ENCODE data around the gene LDLRAD4. TPM values are rescaled to one million over a fixed set of nuclear protein-coding genes. Genes with fewer than 3 reads are reported as not detected.

LDLRAD4 gene
- total RNA-seq, 4 donors from 2014 or later = 2.7 to 22.5 (median 10.8) TPM

DNA sequence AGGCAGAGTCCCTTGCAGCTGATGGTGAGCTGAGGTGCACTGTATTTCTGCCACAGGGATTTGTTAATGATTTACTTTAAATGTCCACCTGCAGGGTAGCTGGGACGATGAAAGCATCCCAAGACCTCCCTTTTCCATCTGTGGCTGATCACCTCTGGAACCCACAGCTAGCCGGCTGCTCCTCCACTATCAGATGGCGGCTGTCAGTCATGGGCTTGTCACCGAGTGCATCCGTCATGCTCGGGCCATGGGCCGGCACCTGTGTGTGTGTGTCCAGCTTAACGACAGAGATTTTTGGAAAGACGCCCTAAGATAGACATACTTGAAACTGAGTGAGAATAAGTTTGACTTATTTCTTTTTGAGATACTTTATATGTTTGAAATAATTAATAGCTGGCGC is 272.6 kb downstream of the LDLRAD4 start:
- no peak for TF ChIP-seq POLR2A (IDR thresholded peaks at IDR 0.05)
- DNase-seq (ENCODE audit: low spot score in 2 of 2) = no peak
- WGBS, 2 donors = 91 to 97% methylated on average over 10 of the region's 10 CpGs

DNA sequence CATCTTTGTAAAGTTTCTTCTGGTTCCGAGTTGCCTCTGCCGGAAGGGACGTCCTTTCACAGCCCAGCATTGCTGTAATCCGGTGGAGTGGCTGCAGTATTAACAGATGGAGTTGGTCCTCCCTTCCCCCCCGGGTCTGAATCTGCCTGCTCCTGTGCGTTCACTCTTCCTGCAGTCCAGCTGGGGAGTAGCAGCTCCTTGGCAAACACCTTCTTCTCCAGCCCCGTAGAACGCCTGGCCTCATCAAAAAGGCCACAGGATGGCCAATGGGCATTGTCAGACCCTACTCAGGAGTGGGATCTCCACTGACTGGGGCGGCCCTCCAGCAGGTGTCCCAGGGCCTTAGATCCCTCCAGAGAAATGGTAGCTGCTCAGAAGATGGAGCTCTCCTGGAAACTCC is 273.8 kb downstream of the LDLRAD4 start:
- no peak overlapping the region for H3K4me3 ChIP-seq (ENCODE audit: low read depth, poor library complexity, severe bottlenecking)
- WGBS, 2 donors = 95 to 98% methylated on average over 9 of the region's 9 CpGs
- TF ChIP-seq POLR2A (IDR thresholded peaks at IDR 0.05) = no peak
- TF ChIP-seq, protein P1, sequence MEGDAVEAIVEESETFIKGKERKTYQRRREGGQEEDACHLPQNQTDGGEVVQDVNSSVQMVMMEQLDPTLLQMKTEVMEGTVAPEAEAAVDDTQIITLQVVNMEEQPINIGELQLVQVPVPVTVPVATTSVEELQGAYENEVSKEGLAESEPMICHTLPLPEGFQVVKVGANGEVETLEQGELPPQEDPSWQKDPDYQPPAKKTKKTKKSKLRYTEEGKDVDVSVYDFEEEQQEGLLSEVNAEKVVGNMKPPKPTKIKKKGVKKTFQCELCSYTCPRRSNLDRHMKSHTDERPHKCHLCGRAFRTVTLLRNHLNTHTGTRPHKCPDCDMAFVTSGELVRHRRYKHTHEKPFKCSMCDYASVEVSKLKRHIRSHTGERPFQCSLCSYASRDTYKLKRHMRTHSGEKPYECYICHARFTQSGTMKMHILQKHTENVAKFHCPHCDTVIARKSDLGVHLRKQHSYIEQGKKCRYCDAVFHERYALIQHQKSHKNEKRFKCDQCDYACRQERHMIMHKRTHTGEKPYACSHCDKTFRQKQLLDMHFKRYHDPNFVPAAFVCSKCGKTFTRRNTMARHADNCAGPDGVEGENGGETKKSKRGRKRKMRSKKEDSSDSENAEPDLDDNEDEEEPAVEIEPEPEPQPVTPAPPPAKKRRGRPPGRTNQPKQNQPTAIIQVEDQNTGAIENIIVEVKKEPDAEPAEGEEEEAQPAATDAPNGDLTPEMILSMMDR (IDR thresholded peaks at IDR 0.05) = no peak
- intact Hi-C loops (cut with DNase I; ENCODE audit: low total_unique reads) = no loop called here
- DNase-seq (ENCODE audit: low spot score in 2 of 2) = no peak

More for the DNA sequence above, 272.6 kb downstream of the LDLRAD4 start:
- intact Hi-C loops (cut with DNase I; ENCODE audit: low total_unique reads) = no loop called here
- H3K4me3 ChIP-seq (ENCODE audit: low read depth, poor library complexity, severe bottlenecking) = no peak overlapping the region

DNA sequence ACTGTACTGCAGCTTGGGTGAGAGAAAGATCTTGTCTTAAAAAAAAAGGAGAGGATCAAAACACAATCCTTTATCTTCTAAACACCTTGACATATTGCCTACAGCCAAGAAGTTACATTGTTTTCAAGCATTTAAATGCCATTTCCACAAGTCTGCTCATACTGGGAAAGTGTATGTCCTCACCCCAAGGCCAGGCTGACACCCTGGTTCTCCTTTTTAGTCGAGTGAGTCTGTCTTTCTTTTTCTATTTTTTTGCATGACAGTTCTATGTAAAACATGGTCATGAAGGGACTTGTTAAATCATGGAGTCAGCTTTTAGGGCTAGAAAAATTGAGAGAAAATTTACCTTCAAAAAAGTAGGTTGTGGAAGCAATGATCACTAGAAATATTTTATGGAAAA is 274.5 kb downstream of the LDLRAD4 start:
- no peak for DNase-seq (ENCODE audit: low spot score in 2 of 2)
- 35 to 37% methylated on average over 1 of the region's 1 CpG for WGBS, 2 donors
- TF ChIP-seq, protein P1 (IDR thresholded peaks at IDR 0.05) = no peak
- TF ChIP-seq POLR2A (IDR thresholded peaks at IDR 0.05) = no peak
- H3K4me3 ChIP-seq (ENCODE audit: low read depth, poor library complexity, severe bottlenecking) = no peak overlapping the region
- intact Hi-C loops (cut with DNase I; ENCODE audit: low total_unique reads) = no loop called here

DNA sequence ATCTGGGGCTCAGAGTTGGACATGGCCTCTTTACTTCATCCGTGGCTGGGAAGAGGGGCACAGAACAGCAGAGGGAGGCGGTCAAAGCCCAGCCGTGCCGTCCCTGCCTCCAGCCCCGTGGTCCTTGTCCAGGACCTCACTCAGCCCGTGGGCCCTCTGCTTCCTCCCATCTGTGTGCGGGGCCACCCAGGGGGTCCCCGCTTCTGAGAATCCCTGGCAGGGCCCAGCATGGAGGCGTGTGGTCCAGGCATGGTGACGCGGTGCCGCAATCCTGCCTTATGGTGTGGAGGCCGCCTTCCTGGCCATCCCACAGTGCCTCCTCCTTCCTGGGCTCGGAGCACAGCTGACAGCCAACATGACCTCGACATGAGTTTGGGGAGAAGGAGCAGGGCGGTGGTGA is 275.2 kb downstream of the LDLRAD4 start:
- WGBS, 2 donors = 91% methylated on average over 13 to 16 of the region's 16 CpGs
- intact Hi-C loops (cut with DNase I; ENCODE audit: low total_unique reads) = no loop called here
- TF ChIP-seq POLR2A (IDR thresholded peaks at IDR 0.05) = no peak
- TF ChIP-seq, protein P1 (IDR thresholded peaks at IDR 0.05) = no peak
- no peak for DNase-seq (ENCODE audit: low spot score in 2 of 2)
- no peak overlapping the region for H3K4me3 ChIP-seq (ENCODE audit: low read depth, poor library complexity, severe bottlenecking)

DNA sequence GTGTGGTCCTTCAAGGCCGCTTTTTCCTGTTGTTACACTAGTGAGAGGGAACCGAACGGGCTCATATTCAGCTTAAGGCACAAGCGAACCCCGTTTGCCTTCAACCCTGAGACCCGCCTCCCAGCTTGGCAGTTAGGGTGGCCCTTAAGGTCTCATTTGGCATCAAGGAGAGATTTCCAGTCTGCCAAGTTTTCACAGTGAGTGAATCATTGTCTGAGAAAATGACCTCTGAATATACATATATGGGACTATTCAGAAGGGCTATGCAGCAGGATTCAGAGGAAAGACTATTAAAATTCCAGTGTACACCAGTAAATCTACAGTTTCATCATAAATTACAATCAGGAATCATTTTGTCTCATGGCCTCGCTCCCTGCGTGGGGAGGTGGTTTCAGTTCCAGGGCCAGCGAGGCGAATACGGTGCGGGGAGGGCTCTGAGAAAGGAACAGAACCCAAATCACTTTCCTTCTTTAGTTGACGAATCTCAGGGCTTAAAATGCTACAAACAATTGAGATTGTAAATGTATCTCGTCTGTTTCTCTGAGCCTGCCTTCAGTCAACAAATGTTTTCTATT is 276.4 kb downstream of the LDLRAD4 start:
- intact Hi-C loops (cut with DNase I; ENCODE audit: low total_unique reads) = no loop called here
- 89 to 90% methylated on average over 14 of the region's 14 CpGs for WGBS, 2 donors
- H3K4me3 ChIP-seq (ENCODE audit: low read depth, poor library complexity, severe bottlenecking) = no peak overlapping the region
- DNase-seq (ENCODE audit: low spot score in 2 of 2) = no peak
- TF ChIP-seq, protein P1 (IDR thresholded peaks at IDR 0.05) = no peak
- no peak for TF ChIP-seq POLR2A (IDR thresholded peaks at IDR 0.05)

DNA sequence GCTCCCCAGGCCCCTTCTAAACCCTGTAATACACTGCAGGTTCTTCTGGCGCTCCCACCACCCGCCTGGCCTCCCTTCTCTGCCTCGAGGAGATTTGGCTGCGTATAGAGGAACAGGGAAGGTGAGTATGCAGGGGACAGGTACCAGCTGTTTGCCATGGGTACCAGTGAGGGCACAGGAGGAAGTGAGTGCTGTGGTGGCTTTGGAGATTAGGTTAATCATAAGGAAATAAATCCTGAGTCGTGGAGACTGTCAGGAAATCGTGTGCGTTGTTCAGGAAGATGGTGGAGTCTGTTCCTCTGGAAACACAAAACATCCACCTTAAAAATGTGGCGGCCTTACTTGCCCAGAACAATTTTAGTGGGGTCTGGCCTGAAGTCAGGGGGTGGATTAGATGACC is 277.4 kb downstream of the LDLRAD4 start:
- no peak for DNase-seq (ENCODE audit: low spot score in 2 of 2)
- H3K4me3 ChIP-seq (ENCODE audit: low read depth, poor library complexity, severe bottlenecking) = no peak overlapping the region
- TF ChIP-seq, protein P1 (IDR thresholded peaks at IDR 0.05) = no peak
- no peak for TF ChIP-seq POLR2A (IDR thresholded peaks at IDR 0.05)
- intact Hi-C loops (cut with DNase I; ENCODE audit: low total_unique reads) = no loop called here
- 72 to 81% methylated on average over 8 of the region's 8 CpGs for WGBS, 2 donors

Data from lower leg skin (tissue), 4 donors.